ENCODE measurements around the gene OTOGL.
"Not testable (repeated sequence)": the region's sequence is repeated elsewhere in the genome, so short reads cannot be mapped to it uniquely, and the experiment has no call there.

DNA sequence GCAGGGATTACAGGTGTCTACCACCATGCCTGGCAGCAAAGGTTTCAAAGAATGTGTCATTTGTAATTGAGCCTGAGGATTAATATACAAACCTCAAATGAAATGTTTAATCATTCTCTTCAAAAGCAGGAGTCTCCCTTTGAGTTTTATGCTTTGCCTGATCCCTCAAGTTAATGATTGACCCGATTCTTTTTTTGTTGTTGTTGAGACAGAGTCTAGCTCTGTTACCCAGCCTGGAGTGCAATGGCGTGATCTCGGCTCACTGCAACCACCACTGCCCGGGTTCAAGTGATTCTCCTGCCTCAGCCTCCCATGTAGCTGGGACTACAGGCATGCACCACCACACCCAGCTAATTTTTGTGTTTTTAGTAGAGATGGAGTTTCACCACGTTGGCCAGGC, 119.6 kb downstream of the OTOGL start:
- not testable (repeated sequence) for TF ChIP-seq CTCF (IDR thresholded peaks at IDR 0.05; ENCODE audit: low read length); EZH2 (optimal IDR thresholded peaks at IDR 0.05; ENCODE audit: low read depth, low read length)

All from MM.1S (cell line).